Breast epithelium (tissue), 4 donors: ENCODE results near the gene GPR157. TPM values are rescaled to one million over a fixed set of nuclear protein-coding genes. Genes with fewer than 3 reads are reported as not detected.

Experiments used
- DNase-seq, 2 donors: peaks; one replicate each; pipeline ENCODE4 v3.0.0-alpha.2; 2019; ENCODE audit warnings: low spot score in 2 of 2
- H3K27ac ChIP-seq, 2 donors: fragments of 200-600 bp; sonication (generic) in 1 of 2; one replicate each; pipeline ENCODE4 v1.5.1; 2016 to 2019; ENCODE audit warnings: mild to moderate bottlenecking in 1 of 2
- H3K27me3 ChIP-seq, 2 donors: fragments of 200-600 bp; sonication (generic) in 1 of 2; one replicate each; pipeline versions ENCODE4 v1.5.1 to v1.6.0; 2017 to 2019; ENCODE audit warnings: control low read depth in 1 of 2, mild to moderate bottlenecking in 1 of 2
- H3K36me3 ChIP-seq: fragments of 200-600 bp; one replicate; pipeline ENCODE4 v1.5.1; 2019
- H3K4me1 ChIP-seq, 2 donors: fragments of 200-600 bp; sonication (generic); one replicate each; pipeline ENCODE4 v1.5.1; 2016 to 2019; ENCODE audit warnings: control low read depth in 1 of 2
- H3K4me3 ChIP-seq, 3 donors: fragments of 200-600 bp; sonication (generic); 1 replicate in 2 of 3; 2 replicates in 1 of 3; pipeline ENCODE4 v1.5.1; 2016 to 2019; ENCODE audit warnings: mild to moderate bottlenecking in 3 of 3, moderate library complexity in 2 of 3
- H3K9me3 ChIP-seq, 2 donors: fragments of 200-600 bp; sonication (generic) in 1 of 2; one replicate each; pipeline ENCODE4 v1.5.1; 2016 to 2019; ENCODE audit warnings: control low read depth in 1 of 2
- CTCF ChIP-seq, 3 donors: fragments of 450-650 bp; IDR thresholded peaks; one replicate each; pipeline ENCODE4 v1.5.1; 2016 to 2017; ENCODE audit warnings: antibody characterized with exemption in 3 of 3, mild to moderate bottlenecking in 3 of 3, moderate library complexity in 3 of 3
- POLR2A ChIP-seq: fragments of 450-650 bp; IDR thresholded peaks from one replicate; pipeline ENCODE4 v1.6.1; 2016; ENCODE audit warnings: antibody characterized with exemption, mild to moderate bottlenecking, moderate library complexity
- POLR2AphosphoS5 ChIP-seq, 3 donors: sonication (generic); formaldehyde crosslinking; IDR thresholded peaks; one replicate each; pipeline ENCODE4 v1.6.1; 2017; ENCODE audit warnings: antibody characterized with exemption in 3 of 3
- intact Hi-C: fragments of 100-400 bp; cut with DNase I; formaldehyde crosslinking; loops from one replicate; pipeline ENCODE4 v1.15.1; 2023; ENCODE audit warnings: low total_unique reads
- total RNA-seq, 3 donors: library from RNA; depleted of rRNA; stranded (reverse); fragments of >200 nt; gene quantifications; one replicate each; pipeline ENCODE4 v1.1.0, GENCODE V29; 2016

Gene GPR157, protein sequence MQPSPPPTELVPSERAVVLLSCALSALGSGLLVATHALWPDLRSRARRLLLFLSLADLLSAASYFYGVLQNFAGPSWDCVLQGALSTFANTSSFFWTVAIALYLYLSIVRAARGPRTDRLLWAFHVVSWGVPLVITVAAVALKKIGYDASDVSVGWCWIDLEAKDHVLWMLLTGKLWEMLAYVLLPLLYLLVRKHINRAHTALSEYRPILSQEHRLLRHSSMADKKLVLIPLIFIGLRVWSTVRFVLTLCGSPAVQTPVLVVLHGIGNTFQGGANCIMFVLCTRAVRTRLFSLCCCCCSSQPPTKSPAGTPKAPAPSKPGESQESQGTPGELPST
- total RNA-seq = 10 to 100 TPM in 1 of 3 donors, 1 to 10 TPM in 2; 4.3 to 11.7 (median 9.2) TPM

- Histone ChIP-seq H3K27me3 (no peaks in the 10 kb centered on the region), H3K4me3 (peak within 1 kb of the TSS; percentile 57 to 97 (median 75)), H3K36me3 (no peaks in the 10 kb centered on the region), H3K27ac (peak within 1 kb of the TSS; percentile 95 to 96), H3K9me3 (no peaks in the 10 kb centered on the region), H3K4me1 (peaks cover 6 to 7% of the 10 kb centered on the region in 2 donors)
- DNase-seq = peak; percentile 81 to 91
- intact Hi-C loops = no loop called here
- peak; percentile 9 for TF ChIP-seq POLR2A
- TF ChIP-seq CTCF (IDR thresholded peaks at IDR 0.05) = peak in 1 of 3 donors; percentile 17
- TF ChIP-seq POLR2AphosphoS5 (IDR thresholded peaks at IDR 0.05) = peak; percentile 35 to 59 (median 46)
Observed at GRCh38 chr1:9128520-9129265, at the start of gene GPR157. Gene GPR157, minus strand, starts transcription at chr1:9129102. Its CDS starts 75 bp downstream, at chr1:9129027.

DNA sequence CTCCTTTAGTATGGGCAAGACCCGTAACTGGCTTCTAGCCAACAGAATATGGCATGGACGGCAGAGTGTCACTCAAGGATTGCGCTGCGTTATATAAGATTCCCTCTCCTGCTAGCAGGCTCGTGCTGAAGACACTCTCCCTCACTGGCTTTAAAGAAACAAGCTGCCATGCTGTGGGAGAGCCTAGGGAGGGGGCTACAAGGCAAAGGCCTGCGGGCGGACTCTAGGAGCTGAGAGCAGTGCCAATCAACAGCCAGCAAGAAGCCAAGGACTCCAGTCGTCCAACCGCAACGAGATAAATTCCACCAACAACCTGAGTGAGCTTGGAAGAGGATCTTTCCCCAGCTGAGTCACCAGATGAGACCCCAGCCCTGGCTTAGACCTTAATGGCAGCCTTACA is 45.9 kb upstream of the GPR157 start:
- H3K4me3 ChIP-seq = no peak overlapping the region
- no peaks in the 10 kb centered on the region for H3K27me3 ChIP-seq
- TF ChIP-seq POLR2A (no peak), POLR2AphosphoS5 (IDR thresholded peaks at IDR 0.05) (no peak), CTCF (IDR thresholded peaks at IDR 0.05) (no peak)
- H3K4me1 ChIP-seq = no peaks in the 10 kb centered on the region
- no peak overlapping the region for H3K27ac ChIP-seq
- intact Hi-C loops = no loop called here
- H3K9me3 ChIP-seq = no peaks in the 10 kb centered on the region
- H3K36me3 ChIP-seq = no peaks in the 10 kb centered on the region
- DNase-seq = no peak

GRCh38 chr1:9174243-9174642 is 45.3 kb upstream of the GPR157 start:
- Histone ChIP-seq H3K4me1 (no peaks in the 10 kb centered on the region), H3K27me3 (no peaks in the 10 kb centered on the region), H3K36me3 (no peaks in the 10 kb centered on the region), H3K27ac (peak overlapping the region in 1 of 2 donors; percentile 25), H3K4me3 (no peak overlapping the region), H3K9me3 (no peaks in the 10 kb centered on the region)
- intact Hi-C loops = no loop called here
- DNase-seq = no peak
- TF ChIP-seq POLR2AphosphoS5 (IDR thresholded peaks at IDR 0.05) = no peak
- no peak for TF ChIP-seq POLR2A

- DNase-seq = no peak
- Histone ChIP-seq H3K4me1 (peaks cover 2 to 7% of the 10 kb centered on the region in 2 donors), H3K27ac (no peak overlapping the region), H3K36me3 (no peaks in the 10 kb centered on the region), H3K27me3 (no peaks in the 10 kb centered on the region), H3K9me3 (no peaks in the 10 kb centered on the region), H3K4me3 (no peak overlapping the region)
- TF ChIP-seq POLR2A = no peak
- TF ChIP-seq CTCF (IDR thresholded peaks at IDR 0.05) = no peak
- TF ChIP-seq POLR2AphosphoS5 (IDR thresholded peaks at IDR 0.05) = no peak
- intact Hi-C loops = no loop called here
Observed at GRCh38 chr1:9169601-9170137, 40.8 kb upstream of the GPR157 start.

DNA sequence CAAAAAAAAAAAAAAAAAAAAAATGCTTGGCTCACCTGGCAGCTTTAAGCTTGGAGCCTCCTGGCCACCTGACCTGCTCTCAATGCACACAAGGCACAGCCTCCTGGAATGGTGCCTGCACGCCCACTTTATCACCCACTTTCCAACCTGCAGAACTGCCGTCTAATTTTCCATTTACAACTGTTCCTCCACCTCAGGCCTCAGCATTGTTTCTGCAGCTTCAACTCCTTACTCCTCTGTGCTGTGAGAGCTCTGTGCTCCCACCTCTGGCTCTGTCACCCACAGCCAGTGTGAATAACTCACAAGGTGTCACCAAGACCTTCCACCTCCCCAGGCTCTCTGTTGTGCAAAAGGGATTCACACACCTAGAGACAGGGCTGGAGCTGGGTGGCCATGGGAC is 38.7 kb upstream of the GPR157 start:
- TF ChIP-seq POLR2AphosphoS5 (IDR thresholded peaks at IDR 0.05) (no peak), POLR2A (no peak), CTCF (IDR thresholded peaks at IDR 0.05) (no peak)
- intact Hi-C loops = no loop called here
- peak overlapping the region in 1 of 2 donors; percentile 30 for H3K27ac ChIP-seq
- H3K4me1 ChIP-seq = peaks cover 4 to 23% of the 10 kb centered on the region in 2 donors
- no peak overlapping the region for H3K4me3 ChIP-seq
- no peaks in the 10 kb centered on the region for H3K36me3 ChIP-seq
- no peak for DNase-seq
- H3K27me3 ChIP-seq = no peaks in the 10 kb centered on the region
- H3K9me3 ChIP-seq = no peaks in the 10 kb centered on the region
